ENCODE measurements around the gene CST6. TPM values are rescaled to one million over a fixed set of nuclear protein-coding genes. Genes with fewer than 3 reads are reported as not detected.
A peak's percentile ranks its signal among the peaks of the same experiment; 100 is the strongest.

The CST6 gene
- total and polyA plus RNA-seq, 2 of the 4 experiments (the other 2 are of a cell fraction): 0.54 to 3.0 TPM

DNA sequence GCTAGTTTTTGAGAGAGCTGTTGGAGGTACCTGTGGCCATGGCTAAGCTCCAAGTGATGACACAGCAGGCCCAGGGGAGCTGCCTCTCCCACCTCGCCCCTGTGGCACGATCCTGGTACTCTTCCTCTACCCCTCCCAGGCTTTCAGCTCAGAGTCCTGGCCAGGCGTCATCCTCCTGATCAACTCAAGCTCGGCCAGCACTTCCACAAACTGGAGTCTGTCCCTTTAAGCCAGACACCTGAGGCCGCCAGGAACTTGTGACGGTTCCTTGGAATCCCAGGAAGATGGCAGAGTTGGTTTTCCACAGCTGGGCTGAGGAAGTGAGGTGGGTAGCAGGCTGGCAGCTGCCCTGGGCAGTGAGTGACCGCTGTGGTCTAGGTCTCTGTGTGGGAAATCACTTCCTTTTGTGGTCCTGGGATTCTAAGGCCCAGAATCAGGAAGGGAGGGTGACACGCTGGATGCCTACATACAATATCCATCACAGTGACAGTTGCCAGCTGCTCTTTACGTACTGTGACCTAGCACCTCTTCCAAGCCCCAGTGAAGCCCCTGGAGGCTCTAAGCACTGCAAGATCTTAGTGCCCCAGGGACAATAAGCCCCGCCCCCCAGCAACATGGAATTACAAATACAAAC, 3.2 kb upstream of the CST6 start:
- H3K9ac ChIP-seq (ENCODE audit: low read depth, low read length): no peak overlapping the region
- 0 out of 2 replicates have a peak overlapping the region, but pooled peaks have one; percentile 7 for H4K5ac ChIP-seq (ENCODE audit: low read depth, low read length)
- H3K79me1 ChIP-seq (ENCODE audit: low read depth in 1 of 2, low read length in 2 of 2): peaks cover 6 to 7% of the 10 kb centered on the region in 2 experiments; a peak in 2 of 4 replicates
- no peak overlapping the region for H3K14ac ChIP-seq (replicated peaks; ENCODE audit: low read depth, low read length)
- no peak overlapping the region for H3K4ac ChIP-seq (ENCODE audit: low read depth, low read length)
- no TSS peak for BruUV-seq (replicated peaks)
- no peak overlapping the region for H2AK9ac ChIP-seq (replicated peaks; ENCODE audit: low read depth, low read length, poor library complexity)
- H3K27me3 ChIP-seq (ENCODE audit: control insufficient read depth, insufficient read depth, low read length): peaks cover 13% of the 10 kb centered on the region
- no peak overlapping the region; the same call in 1 of the 2 replicates for H2BK20ac ChIP-seq (ENCODE audit: low read depth, low read length)
- no peak overlapping the region for H3K4me2 ChIP-seq (ENCODE audit: low read depth, low read length)
- no peak for ATAC-seq (ENCODE audit: low read depth)
- 0 out of 2 replicates have a peak, but pooled peaks cover 4% of the 10 kb centered on the region for H3K9me1 ChIP-seq (ENCODE audit: insufficient read depth, low read length)
- H3K23ac ChIP-seq (ENCODE audit: low read depth, low read length): no peak overlapping the region
- in situ Hi-C loops (cut with MboI; ENCODE audit: low sequenced_read_pairs) (no loop called here), intact Hi-C loops (cut with micrococcal nuclease) (no loop called here), dilution Hi-C loops (cut with HindIII; ENCODE audit: low sequenced_read_pairs, unreplicated experiment) (no loop called here)
- H4K91ac ChIP-seq (ENCODE audit: insufficient read depth, low read depth, low read length): no peak overlapping the region
- H3K4me3 ChIP-seq (ENCODE audit: insufficient read depth, low read depth, low read length): no peak overlapping the region
- no peaks in the 10 kb centered on the region for H4K20me1 ChIP-seq (ENCODE audit: insufficient read depth, low read length)
- no peak overlapping the region for H2BK120ac ChIP-seq (ENCODE audit: low read depth, low read length)
- no peak overlapping the region for H3K18ac ChIP-seq (ENCODE audit: low read depth, low read length)
- no peak overlapping the region for H2BK5ac ChIP-seq (ENCODE audit: low read depth, low read length, poor library complexity, severe bottlenecking)
- H3K36me3 ChIP-seq (ENCODE audit: control insufficient read depth, insufficient read depth, low read length): peaks cover 7% of the 10 kb centered on the region; the same call in 1 of the 2 replicates
- no peak overlapping the region for H3K27ac ChIP-seq (ENCODE audit: insufficient read depth, low read length)
- H3K56ac ChIP-seq (ENCODE audit: extremely low read depth, insufficient read depth, low read length): no peak overlapping the region
- DNase-seq: no peak
- POLR2A ChIA-PET (ENCODE audit: unreplicated experiment): interaction anchor here (0.5 to 0.6 kb wide), 2 partner anchors 11 to 130 kb away, joined by 3 read pairs; no protein-coding TSS in a partner anchor
- WGBS, 2 experiments (ENCODE audit: extremely low coverage in 2 of 2, insufficient read length in 1 of 2): no CpG with 5 or more reads among the region's 10 CpGs
- no peaks in the 10 kb centered on the region; the same call in none of the 2 replicates for H3K4me1 ChIP-seq (ENCODE audit: control insufficient read depth, insufficient read depth, low read length)
- H2AFZ ChIP-seq (replicated peaks; ENCODE audit: low read length, poor library complexity): peak overlapping the region; percentile 77
- H4K8ac ChIP-seq (ENCODE audit: low read depth in 2 of 2, low read length in 2 of 2): peak overlapping the region in 1 of 2 experiments; percentile 58; a peak in 2 of 4 replicates
- no peak overlapping the region for H2BK15ac ChIP-seq (ENCODE audit: low read depth, low read length)
- CTCF ChIA-PET: interaction anchor here (0.7 kb wide), 1 partner anchor 102 kb away, joined by 3 read pairs; no protein-coding TSS in a partner anchor
- H2AK5ac ChIP-seq (ENCODE audit: low read depth, low read length): no peak overlapping the region
- no peaks in the 10 kb centered on the region for H3K9me3 ChIP-seq (ENCODE audit: control insufficient read depth, insufficient read depth, low read length)
- TF ChIP-seq RAD21 (IDR thresholded peaks at IDR 0.05; ENCODE audit: low read length) (no peak), MAZ (IDR thresholded peaks at IDR 0.05; ENCODE audit: borderline replicate concordance, low read depth, low read length) (no peak), CEBPB (IDR thresholded peaks at IDR 0.05; ENCODE audit: low read depth, low read length) (no peak), BHLHE40 (IDR thresholded peaks at IDR 0.05; ENCODE audit: low read depth, low read length) (no peak), NFE2L2 (IDR thresholded peaks at IDR 0.05; ENCODE audit: low read depth, low read length) (no peak), CHD1 (IDR thresholded peaks at IDR 0.05; ENCODE audit: low read depth, low read length) (no peak), MAFK (IDR thresholded peaks at IDR 0.05; ENCODE audit: low read depth, low read length) (no peak), FOS (IDR thresholded peaks at IDR 0.05; ENCODE audit: low read depth, low read length) (no peak), POLR2A (IDR thresholded peaks at IDR 0.05; ENCODE audit: low read depth, low read length) (no peak), SMC3 (IDR thresholded peaks at IDR 0.05; ENCODE audit: low read depth, low read length) (no peak), RCOR1 (IDR thresholded peaks at IDR 0.05; ENCODE audit: insufficient replicate concordance, low read length) (no peak), MXI1 (IDR thresholded peaks at IDR 0.05; ENCODE audit: borderline replicate concordance, low read depth, low read length) (no peak)
- TF ChIP-seq, protein P1, sequence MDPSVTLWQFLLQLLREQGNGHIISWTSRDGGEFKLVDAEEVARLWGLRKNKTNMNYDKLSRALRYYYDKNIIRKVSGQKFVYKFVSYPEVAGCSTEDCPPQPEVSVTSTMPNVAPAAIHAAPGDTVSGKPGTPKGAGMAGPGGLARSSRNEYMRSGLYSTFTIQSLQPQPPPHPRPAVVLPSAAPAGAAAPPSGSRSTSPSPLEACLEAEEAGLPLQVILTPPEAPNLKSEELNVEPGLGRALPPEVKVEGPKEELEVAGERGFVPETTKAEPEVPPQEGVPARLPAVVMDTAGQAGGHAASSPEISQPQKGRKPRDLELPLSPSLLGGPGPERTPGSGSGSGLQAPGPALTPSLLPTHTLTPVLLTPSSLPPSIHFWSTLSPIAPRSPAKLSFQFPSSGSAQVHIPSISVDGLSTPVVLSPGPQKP (IDR thresholded peaks at IDR 0.05; ENCODE audit: borderline replicate concordance, low read depth, low read length): no peak
- TF ChIP-seq, protein P2, sequence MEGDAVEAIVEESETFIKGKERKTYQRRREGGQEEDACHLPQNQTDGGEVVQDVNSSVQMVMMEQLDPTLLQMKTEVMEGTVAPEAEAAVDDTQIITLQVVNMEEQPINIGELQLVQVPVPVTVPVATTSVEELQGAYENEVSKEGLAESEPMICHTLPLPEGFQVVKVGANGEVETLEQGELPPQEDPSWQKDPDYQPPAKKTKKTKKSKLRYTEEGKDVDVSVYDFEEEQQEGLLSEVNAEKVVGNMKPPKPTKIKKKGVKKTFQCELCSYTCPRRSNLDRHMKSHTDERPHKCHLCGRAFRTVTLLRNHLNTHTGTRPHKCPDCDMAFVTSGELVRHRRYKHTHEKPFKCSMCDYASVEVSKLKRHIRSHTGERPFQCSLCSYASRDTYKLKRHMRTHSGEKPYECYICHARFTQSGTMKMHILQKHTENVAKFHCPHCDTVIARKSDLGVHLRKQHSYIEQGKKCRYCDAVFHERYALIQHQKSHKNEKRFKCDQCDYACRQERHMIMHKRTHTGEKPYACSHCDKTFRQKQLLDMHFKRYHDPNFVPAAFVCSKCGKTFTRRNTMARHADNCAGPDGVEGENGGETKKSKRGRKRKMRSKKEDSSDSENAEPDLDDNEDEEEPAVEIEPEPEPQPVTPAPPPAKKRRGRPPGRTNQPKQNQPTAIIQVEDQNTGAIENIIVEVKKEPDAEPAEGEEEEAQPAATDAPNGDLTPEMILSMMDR (conservative IDR thresholded peaks at IDR 0.05; ENCODE audit: low read depth, low read length): no peak
- TF ChIP-seq, protein P3, sequence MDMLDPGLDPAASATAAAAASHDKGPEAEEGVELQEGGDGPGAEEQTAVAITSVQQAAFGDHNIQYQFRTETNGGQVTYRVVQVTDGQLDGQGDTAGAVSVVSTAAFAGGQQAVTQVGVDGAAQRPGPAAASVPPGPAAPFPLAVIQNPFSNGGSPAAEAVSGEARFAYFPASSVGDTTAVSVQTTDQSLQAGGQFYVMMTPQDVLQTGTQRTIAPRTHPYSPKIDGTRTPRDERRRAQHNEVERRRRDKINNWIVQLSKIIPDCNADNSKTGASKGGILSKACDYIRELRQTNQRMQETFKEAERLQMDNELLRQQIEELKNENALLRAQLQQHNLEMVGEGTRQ (IDR thresholded peaks at IDR 0.05; ENCODE audit: low read depth, low read length): no peak

Data from IMR-90 (cell line).